Measurements from ENCODE around the gene PAPOLA. TPM values are rescaled to one million over a fixed set of nuclear protein-coding genes. Genes with fewer than 3 reads are reported as not detected.

Gene PAPOLA
- total RNA-seq, 1 experiment from 2014 or later = 207 TPM

- no peak for TF ChIP-seq CTCF (IDR thresholded peaks at IDR 0.05; ENCODE audit: insufficient read depth in 1 of 2, low read depth in 1 of 2, low read length in 1 of 2, severe bottlenecking in 1 of 2, unreplicated experiment in 1 of 2)
- no peaks in the 10 kb centered on the region for H3K27me3 Mint-ChIP-seq (ENCODE audit: insufficient read depth, unreplicated experiment)
- Histone ChIP-seq H3K36me3 (ENCODE audit: control insufficient read depth, insufficient read depth, low read length) (peaks cover 1% of the 10 kb centered on the region), H3K4me1 (peaks cover 7% of the 10 kb centered on the region; the same call in 1 of the 2 replicates), H3K9me3 (no peaks in the 10 kb centered on the region), H3K27me3 (replicated peaks; ENCODE audit: control insufficient read depth, insufficient read depth, low read length) (no peaks in the 10 kb centered on the region), H3K4me3 (ENCODE audit: low read depth, low read length) (no peak overlapping the region)
- peaks cover 8% of the 10 kb centered on the region for H3K4me1 Mint-ChIP-seq (ENCODE audit: low read depth, unreplicated experiment)
- intact Hi-C loops (cut with micrococcal nuclease; ENCODE audit: unreplicated experiment) = loop anchor here (5.0 to 10.0 kb wide), 2 partner anchors 174 to 264 kb away; no protein-coding TSS in a partner anchor
- no peak overlapping the region for H3K27ac Mint-ChIP-seq (ENCODE audit: unreplicated experiment)
- no peaks in the 10 kb centered on the region for H3K9me3 Mint-ChIP-seq (ENCODE audit: unreplicated experiment)
- DNase-seq = no peak
- no TSS peak for BruUV-seq (replicated peaks)
- ChIA-PET POLR2A (no interaction called here), CTCF (no interaction called here)
- H3K36me3 Mint-ChIP-seq (ENCODE audit: insufficient read depth, unreplicated experiment) = peaks cover 71% of the 10 kb centered on the region
- H3K4me3 Mint-ChIP-seq (ENCODE audit: unreplicated experiment) = no peak overlapping the region
These were observed 66.4 kb downstream of the PAPOLA start for GRCh38 chr14:96568621-96569020.

GRCh38 chr14:96571311-96571710 lies 69.1 kb downstream of the PAPOLA start:
- H3K27ac Mint-ChIP-seq (ENCODE audit: unreplicated experiment) = no peak overlapping the region
- no TSS peak for BruUV-seq (replicated peaks)

GRCh38 chr14:96573473-96574100 lies 71.4 kb downstream of the PAPOLA start:
- H3K36me3 Mint-ChIP-seq (ENCODE audit: insufficient read depth, unreplicated experiment) = peaks cover 58% of the 10 kb centered on the region
- ChIA-PET CTCF (no interaction called here), POLR2A (no interaction called here)
- Histone ChIP-seq H3K36me3 (ENCODE audit: control insufficient read depth, insufficient read depth, low read length) (no peaks in the 10 kb centered on the region; the same call in 1 of the 2 replicates), H3K4me1 (peaks cover 14% of the 10 kb centered on the region; the same call in 1 of the 2 replicates), H3K9me3 (no peaks in the 10 kb centered on the region), H3K27me3 (replicated peaks; ENCODE audit: control insufficient read depth, insufficient read depth, low read length) (no peaks in the 10 kb centered on the region), H3K4me3 (ENCODE audit: low read depth, low read length) (no peak overlapping the region)
- intact Hi-C loops (cut with micrococcal nuclease; ENCODE audit: unreplicated experiment) = no loop called here
- DNase-seq = no peak
- BruUV-seq (replicated peaks) = no TSS peak
- no peak overlapping the region for H3K4me3 Mint-ChIP-seq (ENCODE audit: unreplicated experiment)
- no peaks in the 10 kb centered on the region for H3K27me3 Mint-ChIP-seq (ENCODE audit: insufficient read depth, unreplicated experiment)
- no peak overlapping the region for H3K27ac Mint-ChIP-seq (ENCODE audit: unreplicated experiment)
- H3K9me3 Mint-ChIP-seq (ENCODE audit: unreplicated experiment) = no peaks in the 10 kb centered on the region
- H3K4me1 Mint-ChIP-seq (ENCODE audit: low read depth, unreplicated experiment) = peaks cover 8% of the 10 kb centered on the region
- no peak for TF ChIP-seq CTCF (IDR thresholded peaks at IDR 0.05; ENCODE audit: insufficient read depth in 1 of 2, low read depth in 1 of 2, low read length in 1 of 2, severe bottlenecking in 1 of 2, unreplicated experiment in 1 of 2)

More at GRCh38 chr14:96571311-96571710, 69.1 kb downstream of the PAPOLA start:
- no peak for TF ChIP-seq CTCF (IDR thresholded peaks at IDR 0.05; ENCODE audit: insufficient read depth in 1 of 2, low read depth in 1 of 2, low read length in 1 of 2, severe bottlenecking in 1 of 2, unreplicated experiment in 1 of 2)
- H3K4me1 Mint-ChIP-seq (ENCODE audit: low read depth, unreplicated experiment) = peaks cover 8% of the 10 kb centered on the region
- Histone ChIP-seq H3K36me3 (ENCODE audit: control insufficient read depth, insufficient read depth, low read length) (no peaks in the 10 kb centered on the region; the same call in 1 of the 2 replicates), H3K4me3 (ENCODE audit: low read depth, low read length) (no peak overlapping the region), H3K4me1 (peaks cover 14% of the 10 kb centered on the region; the same call in 1 of the 2 replicates), H3K27me3 (replicated peaks; ENCODE audit: control insufficient read depth, insufficient read depth, low read length) (no peaks in the 10 kb centered on the region), H3K9me3 (no peaks in the 10 kb centered on the region)
- ChIA-PET POLR2A (no interaction called here), CTCF (no interaction called here)
- DNase-seq = no peak
- H3K36me3 Mint-ChIP-seq (ENCODE audit: insufficient read depth, unreplicated experiment) = peaks cover 68% of the 10 kb centered on the region
- no peaks in the 10 kb centered on the region for H3K27me3 Mint-ChIP-seq (ENCODE audit: insufficient read depth, unreplicated experiment)
- H3K9me3 Mint-ChIP-seq (ENCODE audit: unreplicated experiment) = no peaks in the 10 kb centered on the region
- H3K4me3 Mint-ChIP-seq (ENCODE audit: unreplicated experiment) = no peak overlapping the region
- intact Hi-C loops (cut with micrococcal nuclease; ENCODE audit: unreplicated experiment) = no loop called here

All from Caco-2 (cell line).